OCI-LY1 (cell line): ENCODE results near the gene HTR2C.

Experiments used
- H2AFZ ChIP-seq: fragments of 200-600 bp; sonication (generic), shearing (Covaris generic); 2 replicates; pipeline ENCODE4 v1.6.0; 2014; ENCODE audit warnings: antibody characterized with exemption, mild to moderate bottlenecking, low read length
- H3F3A ChIP-seq: fragments of 200-600 bp; sonication (generic), shearing (Covaris generic); 2 replicates; pipeline ENCODE4 v1.6.0; 2014; ENCODE audit warnings: mild to moderate bottlenecking, antibody characterized with exemption, low read length, moderate library complexity; ENCODE audit not compliant: insufficient read depth
- H3K27ac ChIP-seq: fragments of 200-600 bp; sonication (generic); 2 replicates; pipeline ENCODE4 v1.5.1; 2014; ENCODE audit warnings: low read length, mixed run types, mild to moderate bottlenecking, low read depth; ENCODE audit not compliant: poor library complexity, severe bottlenecking
- H3K27me3 ChIP-seq: fragments of 200-600 bp; sonication (generic); 2 replicates; pipeline ENCODE4 v1.6.0; 2014; ENCODE audit warnings: antibody characterized with exemption, mild to moderate bottlenecking, low read length, moderate library complexity; ENCODE audit not compliant: insufficient read depth
- H3K36me3 ChIP-seq: fragments of 200-600 bp; sonication (generic); 2 replicates; pipeline ENCODE4 v1.6.1; 2014; ENCODE audit warnings: mild to moderate bottlenecking, antibody characterized with exemption, low read length, moderate library complexity, mixed read lengths; ENCODE audit not compliant: insufficient read depth
- H3K4me1 ChIP-seq: fragments of 200-600 bp; sonication (generic); 2 replicates; pipeline ENCODE4 v1.5.1; 2014; ENCODE audit warnings: mild to moderate bottlenecking, low read length, moderate library complexity; ENCODE audit not compliant: insufficient read depth, severe bottlenecking
- H3K4me2 ChIP-seq: fragments of 200-600 bp; sonication (generic), shearing (Covaris generic); 2 replicates; pipeline ENCODE4 v1.6.1; 2014; ENCODE audit warnings: low read length
- H3K4me3 ChIP-seq: fragments of 200-600 bp; sonication (generic); 2 replicates; pipeline ENCODE4 v1.5.1; 2014; ENCODE audit warnings: low read length, low read depth, mild to moderate bottlenecking, mixed read lengths; ENCODE audit not compliant: poor library complexity, severe bottlenecking
- H3K79me2 ChIP-seq: fragments of 200-600 bp; shearing (Covaris generic); 2 replicates; pipeline ENCODE4 v1.6.1; 2016; ENCODE audit warnings: mixed run types, low read length, mixed read lengths; ENCODE audit not compliant: insufficient read depth
- H3K9ac ChIP-seq: fragments of 200-600 bp; sonication (generic), shearing (Covaris generic); 2 replicates; pipeline ENCODE4 v1.6.1; 2014; ENCODE audit warnings: mild to moderate bottlenecking, low read length, mixed read lengths
- H3K9me2 ChIP-seq: fragments of 200-600 bp; sonication (generic), shearing (Covaris generic); 2 replicates; pipeline ENCODE4 v1.6.1; 2014; ENCODE audit warnings: low read depth, mild to moderate bottlenecking, low read length, mixed read lengths
- H3K9me3 ChIP-seq: fragments of 200-600 bp; shearing (Covaris generic); 2 replicates; pipeline ENCODE4 v1.6.1; 2014; ENCODE audit warnings: low read length, mixed read lengths
- H4K20me1 ChIP-seq: fragments of 200-600 bp; sonication (generic), shearing (Covaris generic); 2 replicates; pipeline ENCODE4 v1.6.0; 2016; ENCODE audit warnings: mild to moderate bottlenecking, low read length; ENCODE audit not compliant: insufficient read depth
- CTCF ChIP-seq: fragments of 200-600 bp; sonication (generic), shearing (Covaris generic); IDR thresholded peaks from 2 replicates; pipeline ENCODE4 v1.5.1; 2017; ENCODE audit warnings: mild to moderate bottlenecking, antibody characterized with exemption, low read length, moderate library complexity, mixed read lengths
- EZH2 ChIP-seq: fragments of 200-600 bp; sonication (generic), shearing (Covaris generic); IDR thresholded peaks from 2 replicates; pipeline ENCODE4 v1.8.0; 2017; ENCODE audit warnings: borderline replicate concordance, mixed run types, mild to moderate bottlenecking, antibody characterized with exemption, low read length, moderate library complexity, mixed read lengths

HTR2C gene

GRCh38 chrX:114842181-114842580 lies 258.3 kb downstream of the HTR2C start:
- H3K9me3 ChIP-seq = no peaks in the 10 kb centered on the region
- H3K9me2 ChIP-seq = no peaks in the 10 kb centered on the region
- no peaks in the 10 kb centered on the region for H4K20me1 ChIP-seq
- no peaks in the 10 kb centered on the region for H3F3A ChIP-seq
- no peak overlapping the region for H3K4me3 ChIP-seq
- no peaks in the 10 kb centered on the region for H3K27me3 ChIP-seq
- TF ChIP-seq CTCF (no peak), EZH2 (no peak)
- H3K36me3 ChIP-seq = no peaks in the 10 kb centered on the region
- H3K79me2 ChIP-seq = no peaks in the 10 kb centered on the region
- no peaks in the 10 kb centered on the region for H3K4me1 ChIP-seq
- no peak overlapping the region for H2AFZ ChIP-seq
- no peak overlapping the region for H3K4me2 ChIP-seq
- no peak overlapping the region for H3K9ac ChIP-seq
- no peak overlapping the region for H3K27ac ChIP-seq

GRCh38 chrX:114889481-114889880 lies 305.6 kb downstream of the HTR2C start:
- TF ChIP-seq EZH2 = no peak
- no peak for TF ChIP-seq CTCF

GRCh38 chrX:114903618-114904017 lies 319.7 kb downstream of the HTR2C start:
- H3K36me3 ChIP-seq = no peaks in the 10 kb centered on the region
- no peak for TF ChIP-seq EZH2
- no peaks in the 10 kb centered on the region for H3K9me3 ChIP-seq
- H3K79me2 ChIP-seq = no peaks in the 10 kb centered on the region
- H4K20me1 ChIP-seq = no peaks in the 10 kb centered on the region
- H3K4me2 ChIP-seq = no peak overlapping the region
- no peaks in the 10 kb centered on the region for H3K27me3 ChIP-seq
- no peaks in the 10 kb centered on the region for H3K9me2 ChIP-seq
- H3K4me1 ChIP-seq = no peaks in the 10 kb centered on the region
- H3K9ac ChIP-seq = no peak overlapping the region
- H2AFZ ChIP-seq = no peak overlapping the region
- no peak overlapping the region for H3K4me3 ChIP-seq
- no peak overlapping the region for H3K27ac ChIP-seq
- no peaks in the 10 kb centered on the region for H3F3A ChIP-seq

More at GRCh38 chrX:114889481-114889880, 305.6 kb downstream of the HTR2C start:
- Histone ChIP-seq H3K36me3 (no peaks in the 10 kb centered on the region), H2AFZ (no peak overlapping the region), H3K9me2 (no peaks in the 10 kb centered on the region), H3K9me3 (no peaks in the 10 kb centered on the region), H3K9ac (no peak overlapping the region), H3K79me2 (no peaks in the 10 kb centered on the region), H3K4me2 (no peak overlapping the region), H3F3A (no peaks in the 10 kb centered on the region), H3K4me3 (no peak overlapping the region), H4K20me1 (no peaks in the 10 kb centered on the region), H3K27me3 (no peaks in the 10 kb centered on the region), H3K4me1 (no peaks in the 10 kb centered on the region), H3K27ac (no peak overlapping the region)

- no peaks in the 10 kb centered on the region for H3K27me3 ChIP-seq
- TF ChIP-seq EZH2 (no peak), CTCF (no peak)
- no peaks in the 10 kb centered on the region for H3K79me2 ChIP-seq
- no peaks in the 10 kb centered on the region for H3F3A ChIP-seq
- H2AFZ ChIP-seq = no peak overlapping the region
- H3K4me1 ChIP-seq = no peaks in the 10 kb centered on the region
- no peaks in the 10 kb centered on the region for H3K9me2 ChIP-seq
- H3K9me3 ChIP-seq = no peaks in the 10 kb centered on the region
- H3K4me2 ChIP-seq = no peak overlapping the region
- no peak overlapping the region for H3K9ac ChIP-seq
- no peaks in the 10 kb centered on the region for H4K20me1 ChIP-seq
- no peak overlapping the region for H3K4me3 ChIP-seq
- H3K27ac ChIP-seq = no peak overlapping the region
- no peaks in the 10 kb centered on the region for H3K36me3 ChIP-seq
Measured at GRCh38 chrX:114905251-114905650, 321.4 kb downstream of the HTR2C start.
